BLaER1 (cell line): Measurements from ENCODE around the gene RSRC1.
"Not testable (repeated sequence)": the region's sequence is repeated elsewhere in the genome, so short reads cannot be mapped to it uniquely, and the experiment has no call there.

Experiments
- H3K27ac ChIP-seq: shearing (Covaris generic); formaldehyde crosslinking; 2 replicates; pipeline ENCODE4 v1.8.1; 2022
- H3K27me3 ChIP-seq: shearing (Covaris generic); formaldehyde crosslinking; 2 replicates; pipeline ENCODE4 v1.8.1; 2022
- H3K36me3 ChIP-seq: shearing (Covaris generic); formaldehyde crosslinking; 2 replicates; pipeline ENCODE4 v1.8.1; 2022
- H3K4me1 ChIP-seq: shearing (Covaris generic); formaldehyde crosslinking; 2 replicates; pipeline ENCODE4 v1.8.1; 2022
- H3K4me2 ChIP-seq: shearing (Covaris generic); formaldehyde crosslinking; 2 replicates; pipeline ENCODE4 v1.8.1; 2022
- H3K4me3 ChIP-seq: shearing (Covaris generic); formaldehyde crosslinking; 2 replicates; pipeline ENCODE4 v1.8.1; 2022
- H3K9ac ChIP-seq: shearing (Covaris generic); formaldehyde crosslinking; 2 replicates; pipeline ENCODE4 v1.8.1; 2022
- H3K9me3 ChIP-seq: shearing (Covaris generic); formaldehyde crosslinking; 2 replicates; pipeline ENCODE4 v1.8.1; 2022
- H4K20me1 ChIP-seq: shearing (Covaris generic); formaldehyde crosslinking; 2 replicates; pipeline ENCODE4 v1.8.1; 2022
- Cebpa-rat ChIP-seq: shearing (Covaris generic); IDR thresholded peaks from 2 replicates; pipeline ENCODE4 v1.8.1; 2022

Gene RSRC1

GRCh38 chr3:158493931-158494330 is 384.0 kb downstream of the RSRC1 start:
- H3K4me3 ChIP-seq = no peak overlapping the region
- TF ChIP-seq Cebpa-rat = no peak

GRCh38 chr3:158494673-158495072 is 384.8 kb downstream of the RSRC1 start:
- Histone ChIP-seq H3K4me1 (no peaks in the 10 kb centered on the region), H4K20me1 (no peaks in the 10 kb centered on the region), H3K9me3 (peaks cover 18% of the 10 kb centered on the region; the same call in 1 of the 2 replicates), H3K36me3 (no peaks in the 10 kb centered on the region), H3K27me3 (no peaks in the 10 kb centered on the region), H3K4me2 (no peak overlapping the region), H3K4me3 (no peak overlapping the region), H3K9ac (no peak overlapping the region), H3K27ac (no peak overlapping the region)
- TF ChIP-seq Cebpa-rat = no peak

More at GRCh38 chr3:158493931-158494330, 384.0 kb downstream of the RSRC1 start:
- no peaks in the 10 kb centered on the region for H4K20me1 ChIP-seq
- peaks cover 12% of the 10 kb centered on the region; the same call in 1 of the 2 replicates for H3K9me3 ChIP-seq
- H3K36me3 ChIP-seq = no peaks in the 10 kb centered on the region
- H3K4me2 ChIP-seq = no peak overlapping the region
- H3K4me1 ChIP-seq = no peaks in the 10 kb centered on the region
- H3K27ac ChIP-seq = no peak overlapping the region
- H3K9ac ChIP-seq = no peak overlapping the region
- no peaks in the 10 kb centered on the region for H3K27me3 ChIP-seq

DNA sequence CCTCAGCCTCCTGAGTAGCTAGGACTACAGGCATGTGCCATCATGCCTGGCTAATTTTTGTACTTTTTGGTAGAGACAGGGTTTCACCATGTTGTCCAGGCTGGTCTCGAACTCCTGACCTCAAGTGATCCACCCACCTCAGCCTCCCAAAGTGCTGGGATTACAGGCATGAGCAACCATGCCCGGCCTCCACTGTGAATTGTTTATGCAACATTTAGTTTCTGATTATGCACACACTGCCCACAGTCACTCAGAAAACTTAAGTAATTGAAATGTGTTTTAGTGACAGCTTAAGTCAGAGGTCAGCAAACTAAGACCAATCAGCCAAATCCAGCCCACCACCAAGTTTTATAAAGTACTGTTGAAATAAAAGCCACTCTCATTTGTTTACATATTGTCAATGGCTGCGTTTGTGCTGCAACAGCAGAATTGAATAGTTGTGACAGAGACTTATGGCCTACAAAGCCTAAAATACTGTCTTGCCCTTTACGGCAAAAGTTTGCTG is 385.6 kb downstream of the RSRC1 start:
- H3K4me1 ChIP-seq, H4K20me1 ChIP-seq, H3K27me3 ChIP-seq, H3K27ac ChIP-seq, H3K4me2 ChIP-seq, H3K4me3 ChIP-seq, H3K9ac ChIP-seq, H3K36me3 ChIP-seq: not testable (repeated sequence)
- peaks cover 19% of the 10 kb centered on the region; the same call in 1 of the 2 replicates for H3K9me3 ChIP-seq

DNA sequence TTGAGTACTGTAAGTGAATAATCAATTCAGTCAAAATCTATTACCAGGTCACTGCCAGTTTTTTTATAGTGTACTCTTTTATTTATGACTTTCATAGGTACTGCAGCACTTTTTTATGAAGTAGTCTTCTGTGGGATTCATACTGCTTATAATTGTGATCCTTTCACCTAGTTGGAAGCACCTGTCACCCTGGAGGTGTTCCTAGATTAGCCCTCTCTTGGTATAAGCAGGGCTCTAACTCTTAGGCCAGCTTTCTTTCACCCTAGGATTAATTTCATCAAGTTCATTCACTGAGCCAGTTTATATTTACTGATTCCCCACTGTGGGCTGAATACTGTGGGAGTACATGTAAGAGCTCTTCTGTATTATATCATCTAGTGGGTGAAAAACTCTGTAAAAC is 395.2 kb downstream of the RSRC1 start:
- Histone ChIP-seq H3K9me3 (no peaks in the 10 kb centered on the region), H3K4me1 (no peaks in the 10 kb centered on the region), H3K4me3 (no peak overlapping the region), H3K9ac (no peak overlapping the region), H4K20me1 (no peaks in the 10 kb centered on the region), H3K27ac (no peak overlapping the region), H3K27me3 (no peaks in the 10 kb centered on the region), H3K4me2 (no peak overlapping the region), H3K36me3 (no peaks in the 10 kb centered on the region)
- TF ChIP-seq Cebpa-rat = no peak

- no peak overlapping the region for H3K4me2 ChIP-seq
- no peaks in the 10 kb centered on the region for H3K4me1 ChIP-seq
- H3K9me3 ChIP-seq = no peaks in the 10 kb centered on the region
- H3K27me3 ChIP-seq = no peaks in the 10 kb centered on the region
- H3K4me3 ChIP-seq = no peak overlapping the region
- H4K20me1 ChIP-seq = no peaks in the 10 kb centered on the region
- H3K36me3 ChIP-seq = no peaks in the 10 kb centered on the region
- H3K9ac ChIP-seq = no peak overlapping the region
- H3K27ac ChIP-seq = no peak overlapping the region
- TF ChIP-seq Cebpa-rat = no peak
Measured at GRCh38 chr3:158506456-158506855, 396.6 kb downstream of the RSRC1 start.

GRCh38 chr3:158508481-158508880 is 398.6 kb downstream of the RSRC1 start:
- H3K4me2 ChIP-seq = no peak overlapping the region
- no peaks in the 10 kb centered on the region for H3K9me3 ChIP-seq
- no peaks in the 10 kb centered on the region for H3K36me3 ChIP-seq
- no peak overlapping the region for H3K4me3 ChIP-seq
- H3K27ac ChIP-seq = no peak overlapping the region
- TF ChIP-seq Cebpa-rat = no peak
- H3K9ac ChIP-seq = no peak overlapping the region
- no peaks in the 10 kb centered on the region for H4K20me1 ChIP-seq
- no peaks in the 10 kb centered on the region for H3K27me3 ChIP-seq
- no peaks in the 10 kb centered on the region for H3K4me1 ChIP-seq

GRCh38 chr3:158509891-158510290 is 400.0 kb downstream of the RSRC1 start:
- no peaks in the 10 kb centered on the region for H3K9me3 ChIP-seq
- H3K27me3 ChIP-seq = no peaks in the 10 kb centered on the region
- no peak overlapping the region for H3K9ac ChIP-seq
- no peak overlapping the region for H3K27ac ChIP-seq
- no peak overlapping the region for H3K4me2 ChIP-seq
- H3K4me3 ChIP-seq = no peak overlapping the region
- no peak for TF ChIP-seq Cebpa-rat
- H4K20me1 ChIP-seq = no peaks in the 10 kb centered on the region
- no peaks in the 10 kb centered on the region for H3K4me1 ChIP-seq
- H3K36me3 ChIP-seq = no peaks in the 10 kb centered on the region

GRCh38 chr3:158516729-158517128 is 406.8 kb downstream of the RSRC1 start:
- H3K27ac ChIP-seq, H3K9me3 ChIP-seq, H3K9ac ChIP-seq, H3K4me2 ChIP-seq, H3K27me3 ChIP-seq, H3K4me1 ChIP-seq, H3K36me3 ChIP-seq, H3K4me3 ChIP-seq, H4K20me1 ChIP-seq: not testable (repeated sequence)

DNA sequence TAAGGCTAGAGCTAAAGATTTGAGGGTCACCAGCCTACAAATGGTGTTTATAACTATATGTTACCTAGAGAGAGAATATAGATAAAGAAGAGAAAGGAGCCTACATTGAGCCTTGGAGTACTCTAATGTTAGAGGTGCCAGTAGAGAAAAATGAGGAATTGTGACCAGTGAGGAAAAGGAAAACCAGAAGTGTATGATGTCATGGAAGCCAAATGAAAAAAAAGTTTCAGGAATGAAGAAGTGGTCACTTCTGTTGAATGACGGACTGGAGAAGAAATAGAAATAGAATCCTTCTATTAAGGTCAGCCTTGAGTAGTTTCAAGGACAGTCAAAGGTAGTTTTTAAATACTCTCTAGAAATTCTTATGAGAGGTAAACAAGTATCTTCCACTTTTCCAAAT is 409.9 kb downstream of the RSRC1 start:
- TF ChIP-seq Cebpa-rat = no peak
- Histone ChIP-seq H3K4me3 (no peak overlapping the region), H3K9ac (no peak overlapping the region), H3K36me3 (no peaks in the 10 kb centered on the region), H3K27ac (no peak overlapping the region), H3K9me3 (no peaks in the 10 kb centered on the region), H4K20me1 (no peaks in the 10 kb centered on the region), H3K4me1 (no peaks in the 10 kb centered on the region), H3K27me3 (no peaks in the 10 kb centered on the region), H3K4me2 (no peak overlapping the region)

GRCh38 chr3:158520433-158520832 is 410.5 kb downstream of the RSRC1 start:
- Histone ChIP-seq H3K36me3 (no peaks in the 10 kb centered on the region), H3K9me3 (no peaks in the 10 kb centered on the region), H3K4me3 (no peak overlapping the region), H3K9ac (no peak overlapping the region), H3K27ac (no peak overlapping the region), H3K27me3 (no peaks in the 10 kb centered on the region), H3K4me1 (no peaks in the 10 kb centered on the region), H4K20me1 (no peaks in the 10 kb centered on the region), H3K4me2 (no peak overlapping the region)
- TF ChIP-seq Cebpa-rat = no peak
